Vagina (tissue), 2 donors: ENCODE results near the gene ACOX2. TPM values are rescaled to one million over a fixed set of nuclear protein-coding genes. Genes with fewer than 3 reads are reported as not detected.
"Not testable (repeated sequence)": the region's sequence is repeated elsewhere in the genome, so short reads cannot be mapped to it uniquely, and the experiment has no call there.

Source experiments
- DNase-seq, 2 donors: peaks; one replicate each; pipeline ENCODE4 v3.0.0-alpha.2; 2017; ENCODE audit errors: extremely low spot score in 2 of 2
- H3K27ac ChIP-seq: fragments of 200-600 bp; sonication (generic); one replicate; pipeline ENCODE4 v1.5.1; 2019
- H3K27me3 ChIP-seq: fragments of 200-600 bp; sonication (generic); one replicate; pipeline ENCODE4 v1.5.1; 2019
- H3K36me3 ChIP-seq, 2 donors: fragments of 200-600 bp; sonication (generic); one replicate each; pipeline ENCODE4 v1.5.1; 2017 to 2019
- H3K4me1 ChIP-seq: fragments of 200-600 bp; sonication (generic); one replicate; pipeline ENCODE4 v1.5.1; 2019
- H3K4me3 ChIP-seq, 2 donors: fragments of 200-600 bp; sonication (generic); 1 replicate in 1 of 2; 2 replicates in 1 of 2; pipeline ENCODE4 v1.5.1; 2016 to 2019
- H3K9me3 ChIP-seq: fragments of 200-600 bp; sonication (generic); one replicate; pipeline ENCODE4 v1.5.1; 2019
- POLR2A ChIP-seq, 2 donors: fragments of 450-650 bp; IDR thresholded peaks; one replicate each; pipeline ENCODE4 v1.6.1; 2017; ENCODE audit warnings: antibody characterized with exemption in 2 of 2, mild to moderate bottlenecking in 2 of 2, moderate library complexity in 2 of 2
- POLR2AphosphoS5 ChIP-seq, 2 donors: sonication (generic); formaldehyde crosslinking; IDR thresholded peaks; one replicate each; pipeline ENCODE4 v1.9.0; 2017; ENCODE audit warnings: antibody characterized with exemption in 2 of 2, mild to moderate bottlenecking in 2 of 2, low read depth in 1 of 2; ENCODE audit not compliant: insufficient read depth in 1 of 2
- intact Hi-C: fragments of 100-400 bp; cut with DNase I; formaldehyde crosslinking; loops from one replicate; pipeline ENCODE4 v1.15.1; 2023
- total RNA-seq: library from RNA; depleted of rRNA; stranded (reverse); fragments of >200 nt; gene quantifications from one replicate; pipeline ENCODE4 v1.2.3, GENCODE V29; 2016
- TF ChIP-seq, protein P1 (sequence below), 3 experiments: fragments of 450-650 bp in 2 of 3; fragments of 200-600 bp in 1 of 3; sonication (generic) in 1 of 3; IDR thresholded peaks; one replicate each; pipeline ENCODE4 v1.5.1; 2017 to 2019; ENCODE audit warnings: antibody characterized with exemption in 3 of 3, mild to moderate bottlenecking in 2 of 3, moderate library complexity in 2 of 3

ACOX2 gene
- total RNA-seq, 1 donor from 2014 or later, result 24.8 TPM

GRCh38 chr3:58528629-58529028, 8.4 kb downstream of the ACOX2 start:
- peaks cover 0 to 12% of the 10 kb centered on the region in 2 donors for H3K36me3 ChIP-seq
- intact Hi-C loops, result no loop called here

GRCh38 chr3:58527440-58527839, 9.6 kb downstream of the ACOX2 start:
- H3K27ac ChIP-seq, DNase-seq, H3K9me3 ChIP-seq, intact Hi-C loops, H3K4me3 ChIP-seq, H3K27me3 ChIP-seq: not testable (repeated sequence)
- Histone ChIP-seq H3K4me1 (peaks cover 12% of the 10 kb centered on the region), H3K36me3 (peaks cover 0 to 24% of the 10 kb centered on the region in 2 donors)

More at GRCh38 chr3:58528629-58529028, 8.4 kb downstream of the ACOX2 start:
- Histone ChIP-seq H3K4me3 (no peak overlapping the region), H3K4me1 (peaks cover 18% of the 10 kb centered on the region), H3K27me3 (no peaks in the 10 kb centered on the region), H3K9me3 (no peaks in the 10 kb centered on the region), H3K27ac (no peak overlapping the region)
- TF ChIP-seq, protein P1, sequence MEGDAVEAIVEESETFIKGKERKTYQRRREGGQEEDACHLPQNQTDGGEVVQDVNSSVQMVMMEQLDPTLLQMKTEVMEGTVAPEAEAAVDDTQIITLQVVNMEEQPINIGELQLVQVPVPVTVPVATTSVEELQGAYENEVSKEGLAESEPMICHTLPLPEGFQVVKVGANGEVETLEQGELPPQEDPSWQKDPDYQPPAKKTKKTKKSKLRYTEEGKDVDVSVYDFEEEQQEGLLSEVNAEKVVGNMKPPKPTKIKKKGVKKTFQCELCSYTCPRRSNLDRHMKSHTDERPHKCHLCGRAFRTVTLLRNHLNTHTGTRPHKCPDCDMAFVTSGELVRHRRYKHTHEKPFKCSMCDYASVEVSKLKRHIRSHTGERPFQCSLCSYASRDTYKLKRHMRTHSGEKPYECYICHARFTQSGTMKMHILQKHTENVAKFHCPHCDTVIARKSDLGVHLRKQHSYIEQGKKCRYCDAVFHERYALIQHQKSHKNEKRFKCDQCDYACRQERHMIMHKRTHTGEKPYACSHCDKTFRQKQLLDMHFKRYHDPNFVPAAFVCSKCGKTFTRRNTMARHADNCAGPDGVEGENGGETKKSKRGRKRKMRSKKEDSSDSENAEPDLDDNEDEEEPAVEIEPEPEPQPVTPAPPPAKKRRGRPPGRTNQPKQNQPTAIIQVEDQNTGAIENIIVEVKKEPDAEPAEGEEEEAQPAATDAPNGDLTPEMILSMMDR (IDR thresholded peaks at IDR 0.05), result no peak
- no peak for TF ChIP-seq POLR2A (IDR thresholded peaks at IDR 0.05)
- no peak for TF ChIP-seq POLR2AphosphoS5 (IDR thresholded peaks at IDR 0.05; ENCODE audit: insufficient read depth in 1 of 2, low read depth in 1 of 2)
- DNase-seq, result no peak

- no peaks in the 10 kb centered on the region for H3K27me3 ChIP-seq
- no peak overlapping the region for H3K4me3 ChIP-seq
- H3K36me3 ChIP-seq, result peaks cover 0 to 33% of the 10 kb centered on the region in 2 donors
- H3K9me3 ChIP-seq, result no peaks in the 10 kb centered on the region
- H3K4me1 ChIP-seq, result peaks cover 12% of the 10 kb centered on the region
- no peak overlapping the region for H3K27ac ChIP-seq
- intact Hi-C loops, result no loop called here
- no peak for DNase-seq
- TF ChIP-seq POLR2AphosphoS5 (IDR thresholded peaks at IDR 0.05; ENCODE audit: insufficient read depth in 1 of 2, low read depth in 1 of 2), result peak in 1 of 2 donors; percentile 71
- TF ChIP-seq, protein P1 (IDR thresholded peaks at IDR 0.05), result no peak
- TF ChIP-seq POLR2A (IDR thresholded peaks at IDR 0.05), result no peak
Observed at GRCh38 chr3:58526515-58526957, 10.5 kb downstream of the ACOX2 start.

DNA sequence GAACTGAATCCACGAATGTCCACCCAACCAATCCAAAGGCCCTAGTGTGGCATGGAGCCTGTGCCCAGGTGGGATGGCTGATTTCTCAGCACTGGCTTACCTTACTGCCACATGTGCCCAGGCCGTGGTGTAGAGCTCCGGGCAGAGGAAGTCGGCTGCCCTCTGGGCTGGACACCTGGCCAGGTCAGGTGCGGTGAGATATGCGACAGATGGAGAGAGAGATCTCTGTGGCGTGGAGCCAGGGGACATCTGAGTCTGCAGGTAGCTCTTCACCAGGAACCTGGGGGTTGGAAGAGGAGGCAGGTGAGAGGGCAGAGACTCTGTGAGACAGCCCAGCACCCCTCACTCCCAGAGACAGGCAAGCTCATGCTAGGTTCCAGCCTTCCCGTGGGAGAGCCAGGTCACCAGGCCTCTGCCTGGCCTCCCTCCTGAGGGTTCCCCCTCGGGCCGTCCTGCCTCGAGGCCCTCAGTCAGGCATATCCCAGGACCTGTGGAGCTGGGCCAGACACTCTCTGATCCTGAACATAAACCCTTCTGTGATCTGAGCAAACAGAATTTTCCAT, 12.6 kb downstream of the ACOX2 start:
- Histone ChIP-seq H3K4me1 (peaks cover 12% of the 10 kb centered on the region), H3K9me3 (no peaks in the 10 kb centered on the region), H3K27me3 (no peaks in the 10 kb centered on the region), H3K36me3 (peaks cover 0 to 30% of the 10 kb centered on the region in 2 donors), H3K27ac (no peak overlapping the region), H3K4me3 (no peak overlapping the region)
- TF ChIP-seq POLR2AphosphoS5 (IDR thresholded peaks at IDR 0.05; ENCODE audit: insufficient read depth in 1 of 2, low read depth in 1 of 2) (no peak), POLR2A (IDR thresholded peaks at IDR 0.05) (no peak)
- TF ChIP-seq, protein P1 (IDR thresholded peaks at IDR 0.05), result no peak
- DNase-seq, result no peak
- intact Hi-C loops, result no loop called here

DNA sequence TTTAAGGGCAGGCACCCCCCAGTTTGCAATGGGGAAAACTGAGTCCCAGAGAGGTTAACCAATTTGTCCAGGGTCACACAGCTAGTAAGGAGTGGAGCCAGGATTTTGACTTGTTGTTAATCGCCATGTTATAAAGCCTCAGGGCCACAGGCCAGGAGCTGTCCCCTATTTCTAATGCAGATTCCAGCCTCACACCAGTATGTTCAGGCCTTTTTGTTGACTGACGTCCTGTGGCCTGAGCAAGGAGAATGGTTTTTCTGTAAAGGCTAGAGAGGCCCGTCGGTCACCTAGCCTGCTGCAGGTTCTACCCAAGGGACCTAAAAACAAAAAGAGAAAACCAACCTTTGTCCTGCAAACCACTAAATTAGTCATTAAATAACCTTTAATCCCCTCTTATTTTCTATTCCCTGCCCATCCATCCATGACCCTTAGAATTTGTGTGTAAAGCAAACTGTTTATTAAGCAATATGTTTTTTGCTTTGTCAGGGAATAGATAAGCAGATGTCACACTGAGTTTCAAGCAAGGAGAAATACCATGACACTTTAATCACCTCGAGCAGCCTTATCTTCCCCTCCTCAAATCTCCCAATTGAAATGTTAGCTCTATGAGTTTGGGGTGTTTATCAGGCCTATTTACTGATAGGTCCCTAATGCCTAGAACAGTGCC, 14.1 kb downstream of the ACOX2 start:
- Histone ChIP-seq H3K4me3 (no peak overlapping the region), H3K36me3 (peaks cover 0 to 30% of the 10 kb centered on the region in 2 donors), H3K27ac (no peak overlapping the region), H3K27me3 (no peaks in the 10 kb centered on the region), H3K4me1 (no peaks in the 10 kb centered on the region), H3K9me3 (no peaks in the 10 kb centered on the region)
- no peak for TF ChIP-seq POLR2A (IDR thresholded peaks at IDR 0.05)
- TF ChIP-seq, protein P1 (IDR thresholded peaks at IDR 0.05), result no peak
- no peak for TF ChIP-seq POLR2AphosphoS5 (IDR thresholded peaks at IDR 0.05; ENCODE audit: insufficient read depth in 1 of 2, low read depth in 1 of 2)
- intact Hi-C loops, result no loop called here
- no peak for DNase-seq
